H1 (cell line): Measurements from ENCODE around the gene UBR2. TPM values are rescaled to one million over a fixed set of nuclear protein-coding genes. Genes with fewer than 3 reads are reported as not detected.

Source experiments
- CTCF ChIA-PET: fragments of 300-600 bp; sonication (Branson Sonifier 250); formaldehyde crosslinking; loops from one replicate; lab custom pipeline; 2021; ENCODE audit not compliant: partially characterized antibody; lab: Charles Lee
- POLR2A ChIA-PET: fragments of 300-600 bp; sonication (Branson Sonifier 250); formaldehyde crosslinking; loops from one replicate; lab custom pipeline; 2021; ENCODE audit warnings: inconsistent platforms; ENCODE audit not compliant: partially characterized antibody; lab: Charles Lee
- DNase-seq, 2 experiments: peaks; one replicate each; pipeline versions ENCODE4 v3.0.0 to v3.0.0-alpha.2; 2010 to 2022; ENCODE audit warnings: low spot score in 2 of 2, low read depth in 1 of 2, mixed read lengths in 1 of 2
- FAIRE-seq: peaks from 2 replicates; lab custom pipeline; 2011; peaks lifted over from hg19 to GRCh38; lab: Jason Lieb, UNC
- H2AFZ ChIP-seq: 2 replicates; pipeline ENCODE4 v1.8.1; 2012; ENCODE audit warnings: low read length, inconsistent platforms
- H2AK5ac ChIP-seq: 2 replicates; pipeline ENCODE4 v1.6.1; 2013; ENCODE audit warnings: low read depth, low read length
- H2BK120ac ChIP-seq: replicated peaks from 2 replicates; pipeline ENCODE3; 2013; ENCODE audit warnings: low read depth, low read length, inconsistent platforms
- H2BK12ac ChIP-seq: 2 replicates; pipeline ENCODE4 v1.6.1; 2013; ENCODE audit warnings: low read depth, low read length
- H2BK15ac ChIP-seq: 2 replicates; pipeline ENCODE4 v1.6.1; 2013; ENCODE audit warnings: low read length
- H2BK20ac ChIP-seq: 2 replicates; pipeline ENCODE4 v1.6.1; 2013; ENCODE audit warnings: low read length
- H2BK5ac ChIP-seq: 2 replicates; pipeline ENCODE4 v1.6.1; 2013; ENCODE audit warnings: low read depth, low read length
- H3K14ac ChIP-seq: 2 replicates; pipeline ENCODE4 v1.6.1; 2013; ENCODE audit warnings: inconsistent platforms; ENCODE audit not compliant: insufficient read length
- H3K18ac ChIP-seq: 2 replicates; pipeline ENCODE4 v1.6.1; 2013; ENCODE audit warnings: low read length; ENCODE audit errors: extremely low read depth
- H3K23ac ChIP-seq: 2 replicates; pipeline ENCODE4 v1.6.1; 2013; ENCODE audit warnings: inconsistent platforms; ENCODE audit not compliant: insufficient read length
- H3K23me2 ChIP-seq: 2 replicates; pipeline ENCODE4 v1.6.1; 2013; ENCODE audit warnings: low read depth, low read length
- H3K27ac ChIP-seq: 2 replicates; pipeline ENCODE4 v1.6.1; 2011; ENCODE audit warnings: low read depth, low read length, inconsistent platforms
- H3K27me3 ChIP-seq, 4 experiments: replicated peaks in 1 of 4; 1 replicate in 1 of 4; 2 replicates in 3 of 4; pipeline versions ENCODE4 v1.6.1 to v1.8.1; 2011 to 2013; ENCODE audit warnings: low read length in 3 of 4, mild to moderate bottlenecking in 3 of 4, inconsistent platforms in 2 of 4, mixed read lengths in 2 of 4, moderate library complexity in 1 of 4; ENCODE audit not compliant: control insufficient read depth in 3 of 4, insufficient read depth in 3 of 4; ENCODE audit errors: extremely low read depth in 1 of 4
- H3K36me3 ChIP-seq, 4 experiments: 2 replicates each; pipeline versions ENCODE4 v1.6.1 to v1.8.1; 2011 to 2013; ENCODE audit warnings: mild to moderate bottlenecking in 4 of 4, low read length in 3 of 4, moderate library complexity in 2 of 4, control low read depth in 1 of 4, inconsistent platforms in 1 of 4; ENCODE audit not compliant: insufficient read depth in 4 of 4, control insufficient read depth in 2 of 4
- H3K4ac ChIP-seq: replicated peaks from 2 replicates; pipeline ENCODE3; 2013; ENCODE audit warnings: low read length, low read depth, mixed read lengths, inconsistent platforms; ENCODE audit not compliant: insufficient read length
- H3K4me1 ChIP-seq, 4 experiments: replicated peaks in 1 of 4; 1 replicate in 1 of 4; 2 replicates in 3 of 4; pipeline versions ENCODE4 v1.6.1 to v1.8.1; 2011 to 2013; ENCODE audit warnings: low read length in 3 of 4, inconsistent platforms in 2 of 4, mixed read lengths in 1 of 4; ENCODE audit not compliant: insufficient read depth in 4 of 4, control insufficient read depth in 3 of 4
- H3K4me2 ChIP-seq, 2 experiments: 2 replicates each; pipeline versions ENCODE4 v1.6.1 to v1.8.1; 2011 to 2013; ENCODE audit warnings: low read depth in 2 of 2, low read length in 2 of 2, control low read depth in 1 of 2, inconsistent platforms in 1 of 2, mild to moderate bottlenecking in 1 of 2; ENCODE audit not compliant: insufficient read depth in 1 of 2
- H3K4me3 ChIP-seq, 4 experiments: fragments of 200-600, 300-600 bp in 1 of 4; sonication (generic), shearing (Covaris generic), sonication (Bioruptor Twin) in 1 of 4; 2 replicates each; pipeline versions ENCODE4 v1.5.1 to v1.8.1; 2011 to 2016; ENCODE audit warnings: low read length in 4 of 4, low read depth in 3 of 4, control low read depth in 2 of 4, inconsistent platforms in 2 of 4, mild to moderate bottlenecking in 2 of 4, mixed read lengths in 1 of 4, moderate library complexity in 1 of 4; ENCODE audit not compliant: insufficient read depth in 2 of 4; ENCODE audit errors: extremely low read depth in 1 of 4
- H3K56ac ChIP-seq: replicated peaks from 2 replicates; pipeline ENCODE3; 2013; ENCODE audit warnings: low read depth, mild to moderate bottlenecking, mixed read lengths, low read length, inconsistent platforms; ENCODE audit not compliant: insufficient read length
- H3K79me1 ChIP-seq: 2 replicates; pipeline ENCODE4 v1.6.1; 2013; ENCODE audit warnings: low read depth, low read length, control low read depth
- H3K79me2 ChIP-seq, 2 experiments: 2 replicates each; pipeline versions ENCODE4 v1.6.1 to v1.8.1; 2012 to 2013; ENCODE audit warnings: low read length in 2 of 2, mild to moderate bottlenecking in 2 of 2, inconsistent platforms in 1 of 2; ENCODE audit not compliant: insufficient read depth in 2 of 2, control insufficient read depth in 1 of 2
- H3K9ac ChIP-seq, 4 experiments: replicated peaks in 1 of 4; 1 replicate in 1 of 4; 2 replicates in 3 of 4; pipeline versions ENCODE4 v1.6.1 to v1.8.1; 2011 to 2013; ENCODE audit warnings: low read depth in 3 of 4, low read length in 3 of 4, control low read depth in 2 of 4, mild to moderate bottlenecking in 2 of 4, moderate library complexity in 2 of 4, inconsistent platforms in 1 of 4; ENCODE audit errors: extremely low read depth in 1 of 4
- H3K9me3 ChIP-seq, 2 experiments: 2 replicates each; pipeline versions ENCODE4 v1.6.1 to v1.8.1; 2012 to 2013; ENCODE audit warnings: mild to moderate bottlenecking in 2 of 2, moderate library complexity in 2 of 2, control low read depth in 1 of 2, inconsistent platforms in 1 of 2, low read depth in 1 of 2, low read length in 1 of 2, mixed read lengths in 1 of 2; ENCODE audit not compliant: insufficient read depth in 2 of 2
- H4K20me1 ChIP-seq, 2 experiments: replicated peaks in 1 of 2; 2 replicates each; pipeline versions ENCODE3 to v1.8.1; 2011 to 2013; ENCODE audit warnings: inconsistent platforms in 2 of 2, low read length in 2 of 2, mild to moderate bottlenecking in 1 of 2; ENCODE audit not compliant: insufficient read depth in 2 of 2, control insufficient read depth in 1 of 2
- H4K5ac ChIP-seq: 2 replicates; pipeline ENCODE4 v1.6.1; 2013; ENCODE audit warnings: low read length, low read depth, mixed read lengths, inconsistent platforms; ENCODE audit not compliant: insufficient read length
- H4K8ac ChIP-seq: 2 replicates; pipeline ENCODE4 v1.8.0; 2013; ENCODE audit warnings: mild to moderate bottlenecking, moderate library complexity, low read length, inconsistent platforms; ENCODE audit not compliant: insufficient read depth; ENCODE audit errors: extremely low read depth
- H4K91ac ChIP-seq: replicated peaks from 2 replicates; pipeline ENCODE3; 2013; ENCODE audit warnings: low read length, mixed read lengths, inconsistent platforms; ENCODE audit not compliant: insufficient read length
- BACH1 ChIP-seq: IDR thresholded peaks from 2 replicates; pipeline ENCODE4 v1.6.1; 2012; ENCODE audit warnings: low read length, improper control_type of control experiment
- BRCA1 ChIP-seq: IDR thresholded peaks from 2 replicates; pipeline ENCODE4 v1.6.1; 2012; ENCODE audit warnings: low read depth, low read length, improper control_type of control experiment
- CEBPB ChIP-seq: IDR thresholded peaks from 2 replicates; pipeline ENCODE4 v1.6.1; 2012; ENCODE audit warnings: low read depth, low read length
- CHD1 ChIP-seq: IDR thresholded peaks from 2 replicates; pipeline ENCODE4 v1.6.1; 2012; ENCODE audit warnings: low read depth, low read length, improper control_type of control experiment
- EP300 ChIP-seq, 2 experiments: IDR thresholded peaks; 1 replicate in 1 of 2; 2 replicates in 1 of 2; pipeline ENCODE4 v1.6.1; 2011 to 2012; ENCODE audit warnings: low read depth in 2 of 2, low read length in 2 of 2, mild to moderate bottlenecking in 2 of 2, borderline replicate concordance in 1 of 2, inconsistent platforms in 1 of 2, moderate library complexity in 1 of 2
- GTF2F1 ChIP-seq: IDR thresholded peaks from 2 replicates; pipeline ENCODE4 v1.6.1; 2012; ENCODE audit warnings: low read depth, low read length, improper control_type of control experiment, borderline replicate concordance
- NRF1 ChIP-seq: IDR thresholded peaks from 2 replicates; pipeline ENCODE4 v1.6.1; 2011; ENCODE audit warnings: mild to moderate bottlenecking, low read depth, low read length, improper control_type of control experiment
- PHF8 ChIP-seq: fragments of 200-600 bp; sonication (generic); conservative IDR thresholded peaks from 2 replicates; pipeline ENCODE4 v1.7.1; 2012; ENCODE audit warnings: low read depth, mild to moderate bottlenecking, inconsistent platforms, low read length, moderate library complexity
- POLR2A ChIP-seq, 2 experiments: IDR thresholded peaks; 1 replicate in 1 of 2; 2 replicates in 1 of 2; pipeline ENCODE4 v1.6.1; 2011; ENCODE audit warnings: low read depth in 2 of 2, low read length in 2 of 2, mild to moderate bottlenecking in 2 of 2; ENCODE audit errors: control extremely low read depth in 1 of 2
- POU5F1 ChIP-seq: IDR thresholded peaks from 2 replicates; pipeline ENCODE4 v1.6.1; 2011; ENCODE audit warnings: low read depth, mild to moderate bottlenecking, low read length, moderate library complexity
- TBP ChIP-seq: IDR thresholded peaks from 2 replicates; pipeline ENCODE4 v1.6.1; 2011; ENCODE audit warnings: low read depth, low read length, improper control_type of control experiment
- TEAD4 ChIP-seq: IDR thresholded peaks from 2 replicates; pipeline ENCODE4 v1.6.1; 2012; ENCODE audit warnings: low read depth, low read length, inconsistent platforms, mixed read lengths
- WGBS, 2 experiments: shearing (Covaris generic) in 1 of 2; methylation state at CpG; one replicate each; pipeline versions ENCODE4 v1.1.6 to v1.1.7; 2013 to 2015; ENCODE audit warnings: low lambda C conversion rate in 2 of 2, mixed read lengths in 2 of 2, inconsistent platforms in 1 of 2, low coverage in 1 of 2, missing lambda C conversion rate in 1 of 2; ENCODE audit not compliant: insufficient replicate concordance in 2 of 2, insufficient coverage in 1 of 2, insufficient read length in 1 of 2; ENCODE audit errors: extremely low coverage in 1 of 2, missing lambda C conversion rate in 1 of 2; 5-methylcytosine and 5-hydroxymethylcytosine counted together
- polyA plus RNA-seq, 7 experiments: library from polyadenylated mRNA; depleted of rRNA in 3 of 7; stranded (reverse) in 5 of 7; unstranded in 2 of 7; fragments of >200 nt in 5 of 7; fragments of 200-250 nt in 2 of 7; gene quantifications; 1 replicate in 5 of 7; 2 replicates in 1 of 7; 4 replicates in 1 of 7; pipeline versions ENCODE4 v1.2.1 to v1.2.3, GENCODE V29; 2011 to 2013; ENCODE audit warnings: missing spikeins in 2 of 7, mixed read lengths in 2 of 7
- total RNA-seq: library from RNA; stranded (reverse); fragmentation: NEBNext Ultra II Directional; extraction: Animal tissue kit (Norgen Biotek cat#: 25700); gene quantifications from 2 replicates; pipeline ENCODE4 v1.2.1, GENCODE V29; 2021
- TF ChIP-seq, protein P1 (sequence below): IDR thresholded peaks from 2 replicates; pipeline ENCODE4 v1.6.1; 2012; ENCODE audit warnings: inconsistent platforms
- TF ChIP-seq, protein P2 (sequence below): IDR thresholded peaks from 2 replicates; pipeline ENCODE4 v1.6.1; 2011; ENCODE audit warnings: low read length, improper control_type of control experiment

Gene UBR2
- total and polyA plus RNA-seq, 2 of the 8 experiments (the other 6 are each of a cell fraction or from before 2014, with no cell fraction given) = 6.5 to 19.5 TPM

DNA sequence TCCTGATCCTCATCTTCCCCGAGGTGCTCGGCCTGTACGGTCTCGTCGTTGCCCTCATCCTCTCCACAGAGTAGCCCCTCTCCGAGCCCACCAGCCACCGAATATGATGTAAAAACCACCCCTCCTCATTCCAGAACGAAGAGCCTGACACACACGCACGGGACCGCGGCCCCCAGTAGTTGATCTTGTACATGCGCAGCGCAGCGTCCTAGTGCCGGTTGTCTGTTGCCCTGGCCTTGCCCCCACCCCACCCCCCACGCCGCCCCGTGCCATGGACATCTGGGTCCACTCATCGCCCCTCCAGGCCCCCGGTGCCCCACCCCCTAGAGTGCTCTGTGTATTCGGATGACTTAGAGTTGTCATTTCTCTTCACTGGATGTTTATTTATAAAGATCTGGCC, 163.8 kb downstream of the UBR2 start:
- Histone ChIP-seq H3K23ac (no peak overlapping the region), H3K9me3 (no peaks in the 10 kb centered on the region), H4K5ac (no peak overlapping the region), H2BK20ac (no peak overlapping the region), H3K18ac (no peak overlapping the region), H3K27me3 (no peaks in the 10 kb centered on the region), H3K36me3 (no peaks in the 10 kb centered on the region), H4K20me1 (no peaks in the 10 kb centered on the region), H3K4me1 (no peaks in the 10 kb centered on the region), H3K9ac (no peak overlapping the region), H2BK120ac (no peak overlapping the region), H2BK12ac (no peak overlapping the region), H3K4me3 (no peak overlapping the region), H3K27ac (no peak overlapping the region), H3K23me2 (no peaks in the 10 kb centered on the region), H3K56ac (no peak overlapping the region), H2BK15ac (no peak overlapping the region), H3K14ac (no peak overlapping the region), H4K91ac (no peak overlapping the region), H2BK5ac (no peak overlapping the region), H3K4me2 (no peak overlapping the region), H3K79me2 (no peaks in the 10 kb centered on the region), H2AFZ (no peak overlapping the region), H4K8ac (no peak overlapping the region), H3K79me1 (no peaks in the 10 kb centered on the region), H2AK5ac (no peak overlapping the region), H3K4ac (no peak overlapping the region)
- POLR2A ChIA-PET = interaction anchor here (0.6 to 2.4 kb wide), 5 partner anchors 17 to 164 kb away, joined by 3 to 9 read pairs (median 4); no protein-coding TSS in a partner anchor
- 94% methylated on average over 16 of the region's 22 CpGs; no CpG with 5 or more reads in 1 of the 2 experiments for WGBS, 2 experiments
- no peak for DNase-seq
- no peak for FAIRE-seq
- CTCF ChIA-PET = interaction anchor here (0.5 to 7.5 kb wide), 15 partner anchors 9 to 150 kb away, joined by 3 to 87 read pairs (median 7); partner anchors contain the start of gene RPL7L1
- TF ChIP-seq EP300 (IDR thresholded peaks at IDR 0.05; ENCODE audit: borderline replicate concordance in 1 of 2, low read depth in 2 of 2, low read length in 2 of 2) (no peak), PHF8 (no peak), POLR2A (IDR thresholded peaks at IDR 0.05; ENCODE audit: control extremely low read depth in 1 of 2, low read depth in 2 of 2, low read length in 2 of 2) (no peak), CEBPB (no peak), BACH1 (no peak), TBP (no peak), CHD1 (no peak), NRF1 (no peak), TEAD4 (no peak), BRCA1 (no peak), GTF2F1 (no peak), POU5F1 (no peak)
- TF ChIP-seq, protein P1, sequence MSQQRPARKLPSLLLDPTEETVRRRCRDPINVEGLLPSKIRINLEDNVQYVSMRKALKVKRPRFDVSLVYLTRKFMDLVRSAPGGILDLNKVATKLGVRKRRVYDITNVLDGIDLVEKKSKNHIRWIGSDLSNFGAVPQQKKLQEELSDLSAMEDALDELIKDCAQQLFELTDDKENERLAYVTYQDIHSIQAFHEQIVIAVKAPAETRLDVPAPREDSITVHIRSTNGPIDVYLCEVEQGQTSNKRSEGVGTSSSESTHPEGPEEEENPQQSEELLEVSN = no peak
- TF ChIP-seq, protein P2, sequence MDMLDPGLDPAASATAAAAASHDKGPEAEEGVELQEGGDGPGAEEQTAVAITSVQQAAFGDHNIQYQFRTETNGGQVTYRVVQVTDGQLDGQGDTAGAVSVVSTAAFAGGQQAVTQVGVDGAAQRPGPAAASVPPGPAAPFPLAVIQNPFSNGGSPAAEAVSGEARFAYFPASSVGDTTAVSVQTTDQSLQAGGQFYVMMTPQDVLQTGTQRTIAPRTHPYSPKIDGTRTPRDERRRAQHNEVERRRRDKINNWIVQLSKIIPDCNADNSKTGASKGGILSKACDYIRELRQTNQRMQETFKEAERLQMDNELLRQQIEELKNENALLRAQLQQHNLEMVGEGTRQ = no peak
